Stimulated activated CD8-positive, alpha-beta memory T cell treated with anti-CD3 and anti-CD28 coated beads, Interleukin-15, amount 100 ng/mL, for 24 hours (primary cell): ENCODE measurements around the gene KCNN3.

Experiments
- DNase-seq: peaks from one replicate; pipeline ENCODE4 v3.0.0-alpha.2; 2020; ENCODE audit warnings: low read depth

KCNN3 gene

GRCh38 chr1:154860156-154860870, 9.8 kb downstream of the KCNN3 start:
- no peak for DNase-seq

- no peak for DNase-seq
Observed at GRCh38 chr1:154859786-154860155, 10.3 kb downstream of the KCNN3 start.

GRCh38 chr1:154859151-154859785, 10.8 kb downstream of the KCNN3 start:
- no peak for DNase-seq

- no peak for DNase-seq
Observed at GRCh38 chr1:154857441-154858215, 12.5 kb downstream of the KCNN3 start.

GRCh38 chr1:154857022-154857421, 13.1 kb downstream of the KCNN3 start:
- DNase-seq: no peak

GRCh38 chr1:154856544-154856943, 13.5 kb downstream of the KCNN3 start:
- DNase-seq: no peak

- DNase-seq: no peak
Observed at GRCh38 chr1:154856049-154856448, 14.0 kb downstream of the KCNN3 start.

- DNase-seq: no peak
Observed at GRCh38 chr1:154855186-154855851, 14.8 kb downstream of the KCNN3 start.

- no peak for DNase-seq
Observed at GRCh38 chr1:154852845-154853244, 17.2 kb downstream of the KCNN3 start.

- no peak for DNase-seq
Observed at GRCh38 chr1:154851392-154852177, 18.5 kb downstream of the KCNN3 start.

- DNase-seq: no peak
Observed at GRCh38 chr1:154849645-154850131, 20.4 kb downstream of the KCNN3 start.

- DNase-seq: no peak
Observed at GRCh38 chr1:154848983-154849382, 21.1 kb downstream of the KCNN3 start.

GRCh38 chr1:154847891-154848290, 22.2 kb downstream of the KCNN3 start:
- no peak for DNase-seq

GRCh38 chr1:154846565-154847442, 23.3 kb downstream of the KCNN3 start:
- DNase-seq: no peak

- DNase-seq: no peak
Observed at GRCh38 chr1:154845879-154846278, 24.2 kb downstream of the KCNN3 start.

GRCh38 chr1:154845174-154845573, 24.9 kb downstream of the KCNN3 start:
- DNase-seq: no peak

GRCh38 chr1:154844297-154844681, 25.8 kb downstream of the KCNN3 start:
- no peak for DNase-seq

- DNase-seq: no peak
Observed at GRCh38 chr1:154843636-154844296, 26.3 kb downstream of the KCNN3 start.

- DNase-seq: no peak
Observed at GRCh38 chr1:154842635-154843034, 27.4 kb downstream of the KCNN3 start.

- no peak for DNase-seq
Observed at GRCh38 chr1:154841384-154841783, 28.7 kb downstream of the KCNN3 start.
